GM11168 (cell line): ENCODE measurements around the gene HES3.

ENCODE experiments used
- in situ Hi-C: fragments of 300-500 bp; cut with MboI; formaldehyde crosslinking; loops from one replicate; pipeline ENCODE4 v1.12.0; 2022; ENCODE audit warnings: low sequenced_read_pairs; ENCODE audit not compliant: unreplicated experiment

Gene HES3

GRCh38 chr1:6274622-6275139 is 30.7 kb downstream of the HES3 start:
- in situ Hi-C loops: no loop called here

GRCh38 chr1:6275826-6276782 is 32.1 kb downstream of the HES3 start:
- in situ Hi-C loops: no loop called here

GRCh38 chr1:6276811-6277555 is 33.0 kb downstream of the HES3 start:
- in situ Hi-C loops: no loop called here

GRCh38 chr1:6278263-6278662 is 34.3 kb downstream of the HES3 start:
- in situ Hi-C loops: no loop called here

GRCh38 chr1:6279066-6279465 is 35.1 kb downstream of the HES3 start:
- in situ Hi-C loops: no loop called here

GRCh38 chr1:6279613-6280383 is 35.8 kb downstream of the HES3 start:
- in situ Hi-C loops: no loop called here

- in situ Hi-C loops: no loop called here
Measured at GRCh38 chr1:6280761-6281451, 36.9 kb downstream of the HES3 start.

GRCh38 chr1:6281511-6282402 is 37.8 kb downstream of the HES3 start:
- in situ Hi-C loops: no loop called here

GRCh38 chr1:6282577-6283270 is 38.7 kb downstream of the HES3 start:
- in situ Hi-C loops: no loop called here

- in situ Hi-C loops: no loop called here
Measured at GRCh38 chr1:6285336-6285735, 41.4 kb downstream of the HES3 start.

GRCh38 chr1:6286266-6286665 is 42.3 kb downstream of the HES3 start:
- in situ Hi-C loops: no loop called here

GRCh38 chr1:6287029-6287428 is 43.0 kb downstream of the HES3 start:
- in situ Hi-C loops: no loop called here

- in situ Hi-C loops: no loop called here
Measured at GRCh38 chr1:6287431-6287886, 43.5 kb downstream of the HES3 start.

- in situ Hi-C loops: no loop called here
Measured at GRCh38 chr1:6288026-6288425, 44.0 kb downstream of the HES3 start.

GRCh38 chr1:6288665-6289064 is 44.7 kb downstream of the HES3 start:
- in situ Hi-C loops: no loop called here

- in situ Hi-C loops: no loop called here
Measured at GRCh38 chr1:6292102-6292501, 48.1 kb downstream of the HES3 start.

- in situ Hi-C loops: no loop called here
Measured at GRCh38 chr1:6294080-6294889, 50.3 kb downstream of the HES3 start.
